ENCODE data around the gene GRIP2.

GRIP2 gene

GRCh38 chr3:14441240-14441919, 98.8 kb downstream of the GRIP2 start:
- in situ Hi-C loops (cut with HindIII; ENCODE audit: low sequenced_read_pairs), result no loop called here
- no peak for DNase-seq (ENCODE audit: low read depth)
- no peak for TF ChIP-seq CTCF (IDR thresholded peaks at IDR 0.05; ENCODE audit: low read depth, low read length, missing control alignments)
- no peak overlapping the region for H3K4me3 ChIP-seq (ENCODE audit: low read depth, low read length)

GRCh38 chr3:14440531-14441239, 99.5 kb downstream of the GRIP2 start:
- in situ Hi-C loops (cut with HindIII; ENCODE audit: low sequenced_read_pairs), result no loop called here
- no peak for DNase-seq (ENCODE audit: low read depth)
- TF ChIP-seq CTCF (IDR thresholded peaks at IDR 0.05; ENCODE audit: low read depth, low read length, missing control alignments), result no peak
- H3K4me3 ChIP-seq (ENCODE audit: low read depth, low read length), result no peak overlapping the region

DNA sequence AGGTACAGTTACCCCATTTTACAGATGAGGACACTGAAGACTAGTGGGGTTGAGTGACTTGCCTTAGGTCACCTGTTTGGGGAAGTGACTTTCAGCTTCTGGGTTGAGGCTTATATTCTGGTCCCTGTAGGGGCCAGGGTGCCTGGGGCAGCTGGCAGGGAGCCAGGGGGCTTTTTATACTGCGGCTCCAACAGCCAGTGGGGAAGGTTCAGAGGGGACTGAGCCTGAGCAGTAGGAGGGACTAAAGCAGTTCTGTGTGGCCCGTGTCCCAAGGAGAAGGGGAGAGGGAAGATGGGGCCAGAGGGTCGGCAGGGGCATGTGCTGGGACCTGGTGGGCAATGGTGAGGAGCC, 100.0 kb downstream of the GRIP2 start:
- TF ChIP-seq CTCF (IDR thresholded peaks at IDR 0.05; ENCODE audit: low read depth, low read length, missing control alignments), result no peak
- in situ Hi-C loops (cut with HindIII; ENCODE audit: low sequenced_read_pairs), result no loop called here
- no peak overlapping the region for H3K4me3 ChIP-seq (ENCODE audit: low read depth, low read length)

GRCh38 chr3:14439501-14440167, 100.5 kb downstream of the GRIP2 start:
- no peak for TF ChIP-seq CTCF (IDR thresholded peaks at IDR 0.05; ENCODE audit: low read depth, low read length, missing control alignments)
- in situ Hi-C loops (cut with HindIII; ENCODE audit: low sequenced_read_pairs), result no loop called here
- H3K4me3 ChIP-seq (ENCODE audit: low read depth, low read length), result no peak overlapping the region
- DNase-seq (ENCODE audit: low read depth), result peak; percentile 44

More for the DNA sequence above, 100.0 kb downstream of the GRIP2 start:
- no peak for DNase-seq (ENCODE audit: low read depth)

Measured in astrocyte of the cerebellum (primary cell).